Activated CD8-positive, alpha-beta T cell treated with anti-CD3 and anti-CD28 coated beads, Interleukin-2, amount 10 ng/mL, durations not matched to agents 7 days and 5 days (primary cell): Measurements from ENCODE around the gene XPR1. TPM values are rescaled to one million over a fixed set of nuclear protein-coding genes. Genes with fewer than 3 reads are reported as not detected.
"Not testable (repeated sequence)": the region's sequence is repeated elsewhere in the genome, so short reads cannot be mapped to it uniquely, and the experiment has no call there.

ENCODE experiments used
- ATAC-seq: fragments of 150-1000 bp; cut with Tn5 transposase; one replicate; pipeline ENCODE4 v1.10.0; 2021; ENCODE audit warnings: moderate library complexity
- CTCF ChIA-PET: fragments of 350-600 bp; sonication (Branson Sonifier 250); formaldehyde crosslinking; loops from one replicate; lab custom pipeline; 2021; ENCODE audit warnings: antibody characterized with exemption; lab: Charles Lee
- POLR2A ChIA-PET: fragments of 350-600 bp; sonication (Branson Sonifier 250); formaldehyde crosslinking; loops from one replicate; lab custom pipeline; 2021; ENCODE audit warnings: antibody characterized with exemption; lab: Charles Lee
- DNase-seq: peaks from one replicate; pipeline ENCODE4 v3.0.0-alpha.2; 2020
- H3K27ac Mint-ChIP-seq: one replicate; pipeline ENCODE4 v1.8.0; 2021; ENCODE audit warnings: mild to moderate bottlenecking, mixed read lengths
- H3K27me3 Mint-ChIP-seq: one replicate; pipeline ENCODE4 v1.8.0; 2021; ENCODE audit warnings: low read depth, mixed read lengths
- H3K36me3 Mint-ChIP-seq: one replicate; pipeline ENCODE4 v1.8.0; 2021; ENCODE audit warnings: low read depth, mixed read lengths
- H3K4me1 Mint-ChIP-seq: one replicate; pipeline ENCODE4 v1.8.0; 2021; ENCODE audit warnings: low read depth, mixed read lengths
- H3K4me3 Mint-ChIP-seq: one replicate; pipeline ENCODE4 v1.8.0; 2021; ENCODE audit warnings: mild to moderate bottlenecking, mixed read lengths
- H3K9me3 Mint-ChIP-seq: one replicate; pipeline ENCODE4 v1.8.0; 2022; ENCODE audit warnings: mixed read lengths; ENCODE audit not compliant: insufficient read depth
- total RNA-seq, 2 experiments: library from RNA; stranded (reverse); gene quantifications; one replicate each; pipeline ENCODE4 v1.2.3, GENCODE V29; 2021

Gene XPR1
- total RNA-seq, 2 experiments from 2014 or later, result 17.7 to 20.9 TPM

GRCh38 chr1:180821970-180822369, 190.1 kb downstream of the XPR1 start:
- POLR2A ChIA-PET, result no interaction called here
- ATAC-seq (no peak), DNase-seq (no peak)
- peaks cover 5% of the 10 kb centered on the region for H3K36me3 Mint-ChIP-seq
- H3K9me3 Mint-ChIP-seq, result no peaks in the 10 kb centered on the region
- no peaks in the 10 kb centered on the region for H3K4me1 Mint-ChIP-seq
- no peak overlapping the region for H3K27ac Mint-ChIP-seq
- CTCF ChIA-PET, result interaction anchor here (0.6 kb wide), 1 partner anchor 17 kb away, joined by 3 read pairs; no protein-coding TSS in a partner anchor
- no peak overlapping the region for H3K4me3 Mint-ChIP-seq
- no peaks in the 10 kb centered on the region for H3K27me3 Mint-ChIP-seq

- H3K27me3 Mint-ChIP-seq, DNase-seq, H3K4me1 Mint-ChIP-seq, POLR2A ChIA-PET, CTCF ChIA-PET, ATAC-seq, H3K4me3 Mint-ChIP-seq, H3K9me3 Mint-ChIP-seq, H3K27ac Mint-ChIP-seq: not testable (repeated sequence)
- H3K36me3 Mint-ChIP-seq, result peaks cover 40% of the 10 kb centered on the region
These were observed 199.7 kb downstream of the XPR1 start for GRCh38 chr1:180831507-180831906.

- ATAC-seq, H3K27ac Mint-ChIP-seq, H3K9me3 Mint-ChIP-seq, CTCF ChIA-PET, DNase-seq, H3K27me3 Mint-ChIP-seq, POLR2A ChIA-PET, H3K4me3 Mint-ChIP-seq: not testable (repeated sequence)
- peaks cover 23% of the 10 kb centered on the region for H3K4me1 Mint-ChIP-seq
- H3K36me3 Mint-ChIP-seq, result peaks cover 48% of the 10 kb centered on the region
These were observed 201.4 kb downstream of the XPR1 start for GRCh38 chr1:180833180-180833579.

GRCh38 chr1:180836449-180836848, 204.6 kb downstream of the XPR1 start:
- H3K36me3 Mint-ChIP-seq, result peaks cover 54% of the 10 kb centered on the region
- no peaks in the 10 kb centered on the region for H3K27me3 Mint-ChIP-seq
- no peak overlapping the region for H3K27ac Mint-ChIP-seq
- ChIA-PET POLR2A (interaction anchor here (0.5 to 0.6 kb wide), 2 partner anchors 70 to 961 kb away, joined by 3 read pairs; no protein-coding TSS in a partner anchor), CTCF (no interaction called here)
- H3K4me1 Mint-ChIP-seq, result peaks cover 24% of the 10 kb centered on the region
- DNase-seq (no peak), ATAC-seq (no peak)
- H3K9me3 Mint-ChIP-seq, result peaks cover 13% of the 10 kb centered on the region
- no peak overlapping the region for H3K4me3 Mint-ChIP-seq

- H3K27me3 Mint-ChIP-seq, result no peaks in the 10 kb centered on the region
- POLR2A ChIA-PET, result no interaction called here
- peaks cover 13% of the 10 kb centered on the region for H3K9me3 Mint-ChIP-seq
- DNase-seq, result no peak
- ATAC-seq, result peak; percentile 80
- H3K27ac Mint-ChIP-seq, result peak overlapping the region; percentile 59
- peaks cover 48% of the 10 kb centered on the region for H3K36me3 Mint-ChIP-seq
- peak overlapping the region; percentile 16 for H3K4me3 Mint-ChIP-seq
- CTCF ChIA-PET, result no interaction called here
- H3K4me1 Mint-ChIP-seq, result peaks cover 24% of the 10 kb centered on the region
These were observed 205.2 kb downstream of the XPR1 start for GRCh38 chr1:180837020-180837419.

GRCh38 chr1:180838535-180838934, 206.7 kb downstream of the XPR1 start:
- no peaks in the 10 kb centered on the region for H3K27me3 Mint-ChIP-seq

GRCh38 chr1:180839547-180839946, 207.7 kb downstream of the XPR1 start:
- DNase-seq, result no peak
- Mint-ChIP-seq H3K27ac (no peak overlapping the region), H3K4me1 (peaks cover 24% of the 10 kb centered on the region), H3K36me3 (peaks cover 30% of the 10 kb centered on the region), H3K9me3 (peaks cover 6% of the 10 kb centered on the region), H3K4me3 (no peak overlapping the region), H3K27me3 (no peaks in the 10 kb centered on the region)
- no peak for ATAC-seq
- CTCF ChIA-PET, result no interaction called here
- POLR2A ChIA-PET, result interaction anchor here (0.7 kb wide), 1 partner anchor 148 kb away, joined by 3 read pairs; no protein-coding TSS in a partner anchor

More at GRCh38 chr1:180838535-180838934, 206.7 kb downstream of the XPR1 start:
- no peak overlapping the region for H3K4me3 Mint-ChIP-seq
- H3K4me1 Mint-ChIP-seq, result peaks cover 24% of the 10 kb centered on the region
- peaks cover 9% of the 10 kb centered on the region for H3K9me3 Mint-ChIP-seq
- POLR2A ChIA-PET, result no interaction called here
- ATAC-seq (no peak), DNase-seq (no peak)
- peaks cover 33% of the 10 kb centered on the region for H3K36me3 Mint-ChIP-seq
- CTCF ChIA-PET, result no interaction called here
- no peak overlapping the region for H3K27ac Mint-ChIP-seq

GRCh38 chr1:180841415-180841814, 209.6 kb downstream of the XPR1 start:
- peaks cover 19% of the 10 kb centered on the region for H3K4me1 Mint-ChIP-seq
- POLR2A ChIA-PET, result no interaction called here
- peaks cover 6% of the 10 kb centered on the region for H3K9me3 Mint-ChIP-seq
- DNase-seq, result no peak
- H3K27me3 Mint-ChIP-seq, result no peaks in the 10 kb centered on the region
- peaks cover 14% of the 10 kb centered on the region for H3K36me3 Mint-ChIP-seq
- no peak overlapping the region for H3K4me3 Mint-ChIP-seq
- CTCF ChIA-PET, result interaction anchor here (1.0 to 1.6 kb wide), 2 partner anchors 16 to 21 kb away, joined by 3 read pairs; no protein-coding TSS in a partner anchor
- no peak overlapping the region for H3K27ac Mint-ChIP-seq
- ATAC-seq, result no peak

- ChIA-PET POLR2A (no interaction called here), CTCF (interaction anchor here (0.9 to 1.6 kb wide), 4 partner anchors 14 to 327 kb away, joined by 3 to 5 read pairs (median 3); no protein-coding TSS in a partner anchor)
- Mint-ChIP-seq H3K4me1 (peaks cover 13% of the 10 kb centered on the region), H3K9me3 (peaks cover 6% of the 10 kb centered on the region), H3K4me3 (no peak overlapping the region), H3K27me3 (no peaks in the 10 kb centered on the region), H3K36me3 (peaks cover 10% of the 10 kb centered on the region), H3K27ac (no peak overlapping the region)
- no peak for ATAC-seq
- no peak for DNase-seq
These were observed 210.2 kb downstream of the XPR1 start for GRCh38 chr1:180842052-180842451.

- ChIA-PET CTCF (interaction anchor here (0.6 to 1.6 kb wide), 4 partner anchors 14 to 425 kb away, joined by 3 to 5 read pairs (median 3); no protein-coding TSS in a partner anchor), POLR2A (no interaction called here)
- Mint-ChIP-seq H3K9me3 (peaks cover 6% of the 10 kb centered on the region), H3K4me3 (no peak overlapping the region), H3K4me1 (peaks cover 6% of the 10 kb centered on the region), H3K27me3 (no peaks in the 10 kb centered on the region), H3K27ac (no peak overlapping the region), H3K36me3 (peaks cover 9% of the 10 kb centered on the region)
- ATAC-seq (no peak), DNase-seq (no peak)
These were observed 210.9 kb downstream of the XPR1 start for GRCh38 chr1:180842491-180843275.

- ChIA-PET POLR2A (no interaction called here), CTCF (no interaction called here)
- no peaks in the 10 kb centered on the region for H3K4me1 Mint-ChIP-seq
- H3K27me3 Mint-ChIP-seq, result no peaks in the 10 kb centered on the region
- no peaks in the 10 kb centered on the region for H3K9me3 Mint-ChIP-seq
- no peak overlapping the region for H3K4me3 Mint-ChIP-seq
- ATAC-seq, result no peak
- DNase-seq, result no peak
- peaks cover 3% of the 10 kb centered on the region for H3K36me3 Mint-ChIP-seq
- H3K27ac Mint-ChIP-seq, result no peak overlapping the region
These were observed 213.5 kb downstream of the XPR1 start for GRCh38 chr1:180845352-180845751.

- ChIA-PET CTCF (interaction anchor here (1.0 kb wide), 1 partner anchor 332 kb away, joined by 3 read pairs; no protein-coding TSS in a partner anchor), POLR2A (no interaction called here)
- no peaks in the 10 kb centered on the region for H3K27me3 Mint-ChIP-seq
- H3K27ac Mint-ChIP-seq, result no peak overlapping the region
- no peak overlapping the region for H3K4me3 Mint-ChIP-seq
- no peak for ATAC-seq
- H3K4me1 Mint-ChIP-seq, result peaks cover 15% of the 10 kb centered on the region
- DNase-seq, result no peak
- peaks cover 21% of the 10 kb centered on the region for H3K36me3 Mint-ChIP-seq
- H3K9me3 Mint-ChIP-seq, result peaks cover 4% of the 10 kb centered on the region
These were observed 216.4 kb downstream of the XPR1 start for GRCh38 chr1:180848191-180848590.
